Left ventricle myocardium inferior (tissue), 1 donor: ENCODE measurements around the gene FAT2. TPM values are rescaled to one million over a fixed set of nuclear protein-coding genes. Genes with fewer than 3 reads are reported as not detected.
"Not testable (repeated sequence)": the region's sequence is repeated elsewhere in the genome, so short reads cannot be mapped to it uniquely, and the experiment has no call there.

Experiments used
- DNase-seq: peaks from one replicate; pipeline ENCODE4 v3.0.0-alpha.2; 2020
- H3K27ac ChIP-seq: fragments of 200-600 bp; replicated peaks from 2 replicates; pipeline ENCODE4 v1.8.0; 2021
- H3K27me3 ChIP-seq: fragments of 200-600 bp; 2 replicates; pipeline ENCODE4 v1.8.0; 2021; ENCODE audit warnings: low read depth
- H3K36me3 ChIP-seq: fragments of 200-600 bp; 2 replicates; pipeline ENCODE4 v1.8.0; 2021
- H3K4me1 ChIP-seq: fragments of 200-600 bp; 2 replicates; pipeline ENCODE4 v1.8.0; 2021
- H3K4me3 ChIP-seq: fragments of 200-600 bp; 2 replicates; pipeline ENCODE4 v1.8.0; 2021; ENCODE audit warnings: mild to moderate bottlenecking, moderate library complexity
- H3K9me3 ChIP-seq: fragments of 200-600 bp; replicated peaks from 2 replicates; pipeline ENCODE4 v1.8.0; 2021
- intact Hi-C: fragments of 100-400 bp; cut with micrococcal nuclease; formaldehyde crosslinking; loops from one replicate; pipeline ENCODE4 v1.11.0; 2022
- total RNA-seq: library from RNA; stranded (reverse); fragmentation: NEBNext Ultra II Directional; extraction: Animal tissue kit (Norgen Biotek cat#: 25700); gene quantifications from one replicate; pipeline ENCODE4 v1.2.1, GENCODE V29; 2021
- TF ChIP-seq, protein P1 (sequence below): fragments of 200-600 bp; IDR thresholded peaks from 2 replicates; pipeline ENCODE4 v1.8.0; 2021; ENCODE audit warnings: antibody characterized with exemption, mild to moderate bottlenecking, borderline replicate concordance
- donor health status: DM: no; HTN: yes; CAD: no; lungs with severe emphysema.

The FAT2 gene
- total RNA-seq, 1 donor from 2014 or later = not detected

DNA sequence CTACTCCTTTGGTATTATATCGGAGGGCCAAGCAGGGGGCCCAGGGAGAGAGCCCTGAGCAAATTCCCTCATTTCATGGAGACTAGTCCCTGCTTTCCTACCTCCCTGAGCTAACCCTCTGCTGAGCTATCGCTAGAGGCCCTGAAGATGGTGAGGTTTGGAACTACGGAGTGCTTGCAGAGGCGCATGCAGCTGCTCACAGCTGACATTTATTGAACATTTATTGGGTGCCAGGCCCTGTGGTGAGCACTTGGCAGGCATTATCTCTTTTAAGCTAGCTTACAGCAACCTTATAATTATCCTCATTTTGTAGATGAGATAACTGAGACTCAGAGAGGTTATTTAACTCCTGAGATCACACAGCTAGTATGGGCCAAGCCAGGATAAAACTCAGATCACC lies 9.8 kb downstream of the FAT2 start:
- Histone ChIP-seq H3K4me1 (no peaks in the 10 kb centered on the region), H3K27me3 (no peaks in the 10 kb centered on the region), H3K9me3 (no peaks in the 10 kb centered on the region), H3K27ac (no peak overlapping the region), H3K36me3 (no peaks in the 10 kb centered on the region), H3K4me3 (no peak overlapping the region)
- no peak for DNase-seq
- TF ChIP-seq, protein P1, sequence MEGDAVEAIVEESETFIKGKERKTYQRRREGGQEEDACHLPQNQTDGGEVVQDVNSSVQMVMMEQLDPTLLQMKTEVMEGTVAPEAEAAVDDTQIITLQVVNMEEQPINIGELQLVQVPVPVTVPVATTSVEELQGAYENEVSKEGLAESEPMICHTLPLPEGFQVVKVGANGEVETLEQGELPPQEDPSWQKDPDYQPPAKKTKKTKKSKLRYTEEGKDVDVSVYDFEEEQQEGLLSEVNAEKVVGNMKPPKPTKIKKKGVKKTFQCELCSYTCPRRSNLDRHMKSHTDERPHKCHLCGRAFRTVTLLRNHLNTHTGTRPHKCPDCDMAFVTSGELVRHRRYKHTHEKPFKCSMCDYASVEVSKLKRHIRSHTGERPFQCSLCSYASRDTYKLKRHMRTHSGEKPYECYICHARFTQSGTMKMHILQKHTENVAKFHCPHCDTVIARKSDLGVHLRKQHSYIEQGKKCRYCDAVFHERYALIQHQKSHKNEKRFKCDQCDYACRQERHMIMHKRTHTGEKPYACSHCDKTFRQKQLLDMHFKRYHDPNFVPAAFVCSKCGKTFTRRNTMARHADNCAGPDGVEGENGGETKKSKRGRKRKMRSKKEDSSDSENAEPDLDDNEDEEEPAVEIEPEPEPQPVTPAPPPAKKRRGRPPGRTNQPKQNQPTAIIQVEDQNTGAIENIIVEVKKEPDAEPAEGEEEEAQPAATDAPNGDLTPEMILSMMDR = no peak
- intact Hi-C loops = no loop called here

DNA sequence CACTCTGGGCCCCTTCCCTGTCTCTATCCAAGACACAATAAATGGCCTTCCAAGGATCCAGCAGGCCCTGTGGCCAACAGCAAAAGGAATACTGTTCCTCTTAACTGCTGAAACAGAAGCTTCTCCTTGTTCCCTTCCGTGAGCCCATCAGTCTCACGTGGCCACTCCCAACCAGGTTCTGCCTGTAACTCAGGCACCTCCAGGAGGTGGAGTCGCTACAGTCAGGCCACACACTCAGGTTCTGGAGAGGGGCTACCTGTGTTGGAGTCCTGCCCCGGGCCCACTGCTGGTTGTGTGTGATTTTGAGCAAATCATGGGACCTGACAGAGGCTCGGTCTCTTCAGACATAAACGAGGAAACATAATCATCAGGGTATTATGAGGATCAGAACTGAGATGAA lies 10.3 kb downstream of the FAT2 start:
- no peaks in the 10 kb centered on the region for H3K27me3 ChIP-seq
- no peaks in the 10 kb centered on the region for H3K36me3 ChIP-seq
- intact Hi-C loops = no loop called here
- no peaks in the 10 kb centered on the region for H3K9me3 ChIP-seq
- no peak for DNase-seq
- TF ChIP-seq, protein P1 = no peak
- H3K4me3 ChIP-seq = no peak overlapping the region
- no peak overlapping the region for H3K27ac ChIP-seq
- no peaks in the 10 kb centered on the region for H3K4me1 ChIP-seq

DNA sequence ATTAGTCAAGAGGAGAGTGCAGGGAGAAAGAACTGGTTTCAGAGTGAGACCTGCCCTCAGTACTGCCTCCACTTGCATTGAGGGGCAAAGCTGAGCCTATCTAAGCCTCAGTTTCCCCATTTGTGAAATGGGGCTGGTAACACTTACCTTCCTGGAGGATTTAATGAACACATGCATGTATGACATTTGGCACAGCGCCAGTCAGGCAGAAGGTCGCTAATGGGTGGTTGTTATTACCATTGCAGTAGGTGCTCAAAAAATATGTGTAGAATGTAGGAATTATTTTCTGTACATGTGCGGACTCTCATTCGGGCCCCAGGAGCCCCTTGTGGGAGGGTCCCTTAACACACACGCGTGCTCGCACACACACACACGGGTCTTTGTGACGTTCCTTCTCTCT lies 10.9 kb downstream of the FAT2 start:
- intact Hi-C loops = no loop called here
- Histone ChIP-seq H3K9me3 (no peaks in the 10 kb centered on the region), H3K36me3 (no peaks in the 10 kb centered on the region), H3K4me3 (no peak overlapping the region), H3K4me1 (no peaks in the 10 kb centered on the region), H3K27me3 (no peaks in the 10 kb centered on the region), H3K27ac (no peak overlapping the region)
- DNase-seq = no peak
- TF ChIP-seq, protein P1 = no peak

DNA sequence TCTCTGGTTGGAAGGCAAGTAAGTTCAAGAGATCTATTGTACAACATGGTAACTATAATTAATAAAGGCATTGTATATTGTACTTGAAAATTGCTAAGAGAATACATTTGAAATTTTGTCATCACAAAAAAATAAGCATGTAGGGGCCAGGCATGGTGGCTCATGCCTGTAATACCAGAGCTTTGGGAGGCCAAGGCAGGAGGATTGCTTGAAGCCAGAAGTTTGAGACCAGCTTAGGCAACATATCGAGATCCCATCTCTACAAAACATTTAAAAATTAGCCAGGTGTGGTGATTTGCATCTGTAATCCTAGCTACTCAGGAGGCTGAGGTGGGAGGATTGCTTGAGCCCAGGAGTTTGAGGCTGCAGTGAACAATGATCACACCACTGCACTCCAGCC lies 12.0 kb downstream of the FAT2 start:
- H3K36me3 ChIP-seq, intact Hi-C loops, H3K27ac ChIP-seq, H3K27me3 ChIP-seq, H3K4me3 ChIP-seq, H3K4me1 ChIP-seq, H3K9me3 ChIP-seq, DNase-seq: not testable (repeated sequence)

DNA sequence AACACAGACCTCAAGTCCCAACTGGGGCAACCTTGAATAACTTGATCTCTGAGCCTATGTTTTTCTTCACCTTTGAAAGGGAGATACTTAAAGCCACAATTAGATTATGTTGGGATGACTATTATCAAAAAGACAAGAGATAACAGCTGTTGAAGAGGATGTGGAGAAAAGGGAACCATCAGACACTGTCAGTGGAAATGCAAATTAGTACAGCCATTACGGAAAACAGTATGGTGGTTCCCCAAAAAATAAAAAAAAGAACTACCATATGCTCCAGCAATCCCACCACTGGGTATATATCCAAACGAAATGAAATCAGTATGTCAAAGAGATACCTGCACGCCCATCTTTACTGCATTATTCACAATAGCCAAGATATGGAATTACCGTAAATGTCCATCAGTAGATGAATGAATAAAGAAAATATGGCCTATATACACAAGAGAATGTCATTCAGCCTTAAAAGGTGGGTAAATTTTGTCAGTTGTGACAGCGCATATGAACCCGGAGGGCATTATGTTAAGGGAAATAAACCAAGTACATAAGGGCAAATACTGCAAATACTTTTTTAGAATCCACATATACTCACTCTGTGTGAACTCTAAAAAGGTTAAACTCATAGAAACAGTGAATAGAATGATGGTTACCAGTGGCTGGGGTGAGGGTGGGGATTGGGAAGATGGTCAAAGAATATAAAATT lies 12.7 kb downstream of the FAT2 start:
- intact Hi-C loops = no loop called here
- Histone ChIP-seq H3K4me1 (no peaks in the 10 kb centered on the region), H3K36me3 (no peaks in the 10 kb centered on the region), H3K27ac (no peak overlapping the region), H3K4me3 (no peak overlapping the region), H3K27me3 (no peaks in the 10 kb centered on the region), H3K9me3 (no peaks in the 10 kb centered on the region)
- TF ChIP-seq, protein P1 = no peak
- no peak for DNase-seq

DNA sequence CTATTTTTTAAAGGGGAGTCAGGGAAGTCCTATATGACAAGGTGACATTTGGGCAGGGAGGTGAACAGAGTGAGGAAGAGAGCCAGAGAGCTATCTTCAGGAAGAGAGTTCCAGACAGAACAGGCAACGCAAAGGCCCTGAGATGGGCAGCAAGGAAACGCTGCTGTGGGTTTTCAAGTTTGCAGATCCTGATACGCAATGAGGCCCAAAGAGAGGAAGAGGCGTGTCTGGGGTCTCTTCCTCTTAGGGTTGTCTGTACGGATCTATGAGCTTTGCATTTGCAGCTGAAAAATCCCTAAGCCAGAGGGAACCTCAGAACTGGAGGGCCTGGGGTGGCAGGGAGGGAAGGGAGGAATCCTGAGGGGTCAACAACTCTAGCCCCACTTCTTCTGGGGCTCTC lies 13.6 kb downstream of the FAT2 start:
- no peak for DNase-seq

More for the DNA sequence above, 13.6 kb downstream of the FAT2 start:
- H3K9me3 ChIP-seq = no peaks in the 10 kb centered on the region
- H3K36me3 ChIP-seq = no peaks in the 10 kb centered on the region
- TF ChIP-seq, protein P1 = no peak
- H3K4me3 ChIP-seq = no peak overlapping the region
- no peaks in the 10 kb centered on the region for H3K4me1 ChIP-seq
- intact Hi-C loops = no loop called here
- no peak overlapping the region for H3K27ac ChIP-seq
- H3K27me3 ChIP-seq = no peaks in the 10 kb centered on the region
